GM12874 (cell line): ENCODE measurements around the gene MAPT.

Experiments used
- CTCF ChIP-seq: IDR thresholded peaks from 2 replicates; pipeline ENCODE4 v1.5.1; 2011; ENCODE audit warnings: low read depth, mild to moderate bottlenecking, control low read depth, low read length, moderate library complexity; ENCODE audit not compliant: insufficient read depth

The MAPT gene

DNA sequence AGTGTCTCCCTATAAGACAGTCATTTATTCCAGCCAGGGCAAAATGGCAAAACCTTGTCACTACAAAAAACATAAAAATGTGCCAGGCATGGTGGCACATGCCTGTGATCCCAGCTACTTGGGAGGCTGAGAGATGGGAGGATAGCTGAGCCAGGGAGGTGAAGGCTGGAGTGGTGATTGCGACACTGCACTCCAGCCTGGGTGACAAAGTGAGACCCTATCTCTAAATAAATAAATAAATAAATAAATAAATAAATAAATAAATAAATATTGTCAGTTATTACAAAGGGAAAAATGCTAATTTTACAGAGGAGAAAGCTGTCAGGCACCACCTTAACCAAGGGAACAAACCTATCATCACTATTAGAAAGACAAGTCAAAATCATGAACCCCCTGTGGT, 180.2 kb downstream of the MAPT start:
- TF ChIP-seq CTCF = no peak
